ENCODE measurements around the gene BMERB1.
"Not testable (repeated sequence)": the region's sequence is repeated elsewhere in the genome, so short reads cannot be mapped to it uniquely, and the experiment has no call there.

The BMERB1 gene

GRCh38 chr16:15599303-15600070 lies 165.1 kb downstream of the BMERB1 start:
- DNase-seq, result no peak

GRCh38 chr16:15601212-15601879 lies 167.0 kb downstream of the BMERB1 start:
- DNase-seq, result no peak

GRCh38 chr16:15602285-15603044 lies 168.1 kb downstream of the BMERB1 start:
- no peak for DNase-seq

GRCh38 chr16:15604460-15605440 lies 170.4 kb downstream of the BMERB1 start:
- DNase-seq, result no peak

- no peak for DNase-seq
Measured at GRCh38 chr16:15605839-15606517, 171.6 kb downstream of the BMERB1 start.

GRCh38 chr16:15606518-15607220 lies 172.3 kb downstream of the BMERB1 start:
- DNase-seq, result no peak

GRCh38 chr16:15607221-15607699 lies 172.9 kb downstream of the BMERB1 start:
- DNase-seq, result not testable (repeated sequence)

- no peak for DNase-seq
Measured at GRCh38 chr16:15607700-15608396, 173.5 kb downstream of the BMERB1 start.

GRCh38 chr16:15608398-15609285 lies 174.3 kb downstream of the BMERB1 start:
- no peak for DNase-seq

- no peak for DNase-seq
Measured at GRCh38 chr16:15609286-15609649, 174.9 kb downstream of the BMERB1 start.

GRCh38 chr16:15610369-15610871 lies 176.0 kb downstream of the BMERB1 start:
- DNase-seq, result no peak

- DNase-seq, result no peak
Measured at GRCh38 chr16:15611610-15612009, 177.2 kb downstream of the BMERB1 start.

- no peak for DNase-seq
Measured at GRCh38 chr16:15613676-15614075, 179.3 kb downstream of the BMERB1 start.

- DNase-seq, result no peak
Measured at GRCh38 chr16:15616012-15616411, 181.6 kb downstream of the BMERB1 start.

- DNase-seq, result no peak
Measured at GRCh38 chr16:15616475-15617165, 182.2 kb downstream of the BMERB1 start.

- no peak for DNase-seq
Measured at GRCh38 chr16:15617901-15618300, 183.5 kb downstream of the BMERB1 start.

- no peak for DNase-seq
Measured at GRCh38 chr16:15618392-15618791, 184.0 kb downstream of the BMERB1 start.

- no peak for DNase-seq
Measured at GRCh38 chr16:15620611-15621195, 186.3 kb downstream of the BMERB1 start.

Data from DMS 273 treated with DMSO at 0.1 percent for 48 hours (cell line).